ENCODE results near the gene SLC26A8.

GRCh38 chr6:35955521-35955920 is 68.9 kb downstream of the SLC26A8 start:
- TF ChIP-seq CTCF (IDR thresholded peaks at IDR 0.05) (no peak), EP300 (IDR thresholded peaks at IDR 0.05) (no peak)

Data from tibial nerve (tissue), 4 donors.